ENCODE measurements around the gene NCF4.

The NCF4 gene

DNA sequence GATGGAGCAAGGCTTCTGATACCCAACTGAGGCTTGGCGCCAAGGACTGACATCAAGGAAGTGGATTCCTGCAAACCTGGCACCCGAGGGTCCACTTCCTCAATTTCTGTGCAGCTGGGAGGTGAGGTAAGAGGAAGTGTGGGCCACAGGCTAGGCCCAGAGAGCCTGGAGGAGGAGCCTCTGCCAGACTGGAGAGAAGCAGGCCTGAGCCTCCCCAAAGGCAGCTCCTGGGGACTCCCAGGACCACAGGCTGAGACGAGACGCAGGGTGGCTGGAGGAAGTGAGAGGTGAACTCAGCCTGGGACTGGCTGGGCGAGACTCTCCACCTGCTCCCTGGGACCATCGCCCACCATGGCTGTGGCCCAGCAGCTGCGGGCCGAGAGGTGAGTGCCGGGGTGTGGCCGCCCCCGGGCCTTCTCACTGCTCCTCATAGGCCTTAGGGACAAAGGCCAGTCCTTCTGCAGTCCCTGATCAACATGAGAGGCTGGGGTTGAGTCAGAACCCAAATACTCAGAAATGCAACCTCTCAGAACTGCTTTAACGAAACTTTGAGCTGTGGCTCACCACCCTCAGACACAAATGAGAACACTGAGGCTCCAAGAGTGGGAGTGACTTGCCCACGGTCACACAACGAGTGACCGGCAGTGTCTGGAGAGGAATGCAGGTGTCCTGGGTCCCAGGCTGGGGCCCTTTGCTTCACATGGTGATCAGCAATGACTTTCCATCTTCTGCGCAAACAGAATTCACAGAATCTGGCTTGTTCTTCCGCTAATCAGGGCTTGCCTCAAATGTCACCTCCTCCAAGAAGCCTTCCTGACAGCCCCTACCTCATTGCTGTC is at the start of gene NCF4:
Gene NCF4 (plus strand): TSS at position 186 of the 839 bp plus-strand sequence. CDS start 166 bp downstream, at position 352.
- Mint-ChIP-seq H3K27me3 (peaks cover 4% of the 10 kb centered on the region), H3K36me3 (ENCODE audit: low read depth) (no peaks in the 10 kb centered on the region), H3K4me3 (no peak within 1 kb of the TSS), H3K4me1 (peaks cover 49% of the 10 kb centered on the region), H3K9me3 (no peaks in the 10 kb centered on the region), H3K27ac (peak within 1 kb of the TSS; percentile 63)
- ATAC-seq (peak; percentile 80), DNase-seq (peak; percentile 56)

DNA sequence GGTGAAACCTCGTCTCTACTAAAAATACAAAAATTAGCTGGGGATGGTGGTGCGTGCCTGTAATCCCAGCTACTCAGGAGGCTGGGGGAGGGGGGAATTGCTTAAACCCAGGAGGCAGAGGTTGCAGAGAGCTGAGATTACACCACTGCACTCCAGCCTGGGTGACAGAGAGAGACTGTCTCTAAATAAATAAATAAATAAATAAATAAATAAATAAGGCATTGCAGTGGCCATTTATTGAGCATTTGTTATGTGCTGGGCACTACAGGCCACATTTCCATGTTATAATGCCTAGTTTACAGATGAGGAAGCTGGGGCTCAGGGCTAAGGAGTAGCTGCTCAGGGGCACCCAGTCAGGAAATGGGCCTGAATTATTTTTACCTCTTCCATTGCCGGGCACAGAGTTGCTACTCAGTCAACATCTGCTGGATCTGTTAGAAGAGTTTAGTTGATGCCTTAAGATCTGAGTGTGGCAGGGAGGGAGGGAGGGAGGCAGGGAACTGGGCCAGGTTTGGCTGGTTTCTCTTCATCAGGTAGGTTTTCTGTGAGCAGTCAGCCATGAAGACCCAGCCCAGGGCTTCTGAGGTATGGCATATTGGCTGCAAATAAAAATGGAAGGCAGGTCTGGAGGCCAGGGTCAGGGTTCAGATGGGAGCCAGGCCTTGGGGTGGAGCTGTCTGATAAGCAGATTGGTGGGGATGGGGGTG is 49.6 kb upstream of the NCF4 start:
- peaks cover 27% of the 10 kb centered on the region for H3K27me3 Mint-ChIP-seq
- H3K27ac Mint-ChIP-seq, result no peak overlapping the region
- no peak overlapping the region for H3K4me3 Mint-ChIP-seq
- DNase-seq, result no peak
- ATAC-seq, result no peak
- H3K9me3 Mint-ChIP-seq, result no peaks in the 10 kb centered on the region
- peaks cover 18% of the 10 kb centered on the region for H3K4me1 Mint-ChIP-seq
- no peaks in the 10 kb centered on the region for H3K36me3 Mint-ChIP-seq (ENCODE audit: low read depth)

DNA sequence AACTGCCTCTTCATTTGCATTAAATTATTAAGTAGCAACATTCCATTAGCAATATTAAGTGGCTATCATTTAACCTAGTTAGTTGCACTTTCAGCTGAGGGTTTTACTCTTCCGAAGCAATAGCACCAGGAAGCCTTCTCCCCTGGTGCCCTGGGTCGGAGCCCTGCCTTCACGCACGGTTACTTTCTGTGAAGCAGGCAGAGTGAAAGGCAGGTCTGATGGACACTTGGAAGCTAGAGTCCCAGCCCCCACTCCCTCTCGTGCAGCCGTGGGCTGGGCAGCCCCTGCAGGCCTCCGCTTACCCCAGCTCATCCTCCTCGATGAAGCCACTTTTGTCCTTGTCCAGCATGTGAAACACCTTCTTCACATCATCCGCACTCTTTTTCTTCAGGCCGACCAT is 46.0 kb upstream of the NCF4 start:
- peaks cover 4% of the 10 kb centered on the region for H3K4me1 Mint-ChIP-seq
- DNase-seq, result no peak
- H3K36me3 Mint-ChIP-seq (ENCODE audit: low read depth), result no peaks in the 10 kb centered on the region
- ATAC-seq, result no peak
- H3K4me3 Mint-ChIP-seq, result no peak overlapping the region
- no peak overlapping the region for H3K27ac Mint-ChIP-seq
- H3K27me3 Mint-ChIP-seq, result peaks cover 45% of the 10 kb centered on the region
- no peaks in the 10 kb centered on the region for H3K9me3 Mint-ChIP-seq

DNA sequence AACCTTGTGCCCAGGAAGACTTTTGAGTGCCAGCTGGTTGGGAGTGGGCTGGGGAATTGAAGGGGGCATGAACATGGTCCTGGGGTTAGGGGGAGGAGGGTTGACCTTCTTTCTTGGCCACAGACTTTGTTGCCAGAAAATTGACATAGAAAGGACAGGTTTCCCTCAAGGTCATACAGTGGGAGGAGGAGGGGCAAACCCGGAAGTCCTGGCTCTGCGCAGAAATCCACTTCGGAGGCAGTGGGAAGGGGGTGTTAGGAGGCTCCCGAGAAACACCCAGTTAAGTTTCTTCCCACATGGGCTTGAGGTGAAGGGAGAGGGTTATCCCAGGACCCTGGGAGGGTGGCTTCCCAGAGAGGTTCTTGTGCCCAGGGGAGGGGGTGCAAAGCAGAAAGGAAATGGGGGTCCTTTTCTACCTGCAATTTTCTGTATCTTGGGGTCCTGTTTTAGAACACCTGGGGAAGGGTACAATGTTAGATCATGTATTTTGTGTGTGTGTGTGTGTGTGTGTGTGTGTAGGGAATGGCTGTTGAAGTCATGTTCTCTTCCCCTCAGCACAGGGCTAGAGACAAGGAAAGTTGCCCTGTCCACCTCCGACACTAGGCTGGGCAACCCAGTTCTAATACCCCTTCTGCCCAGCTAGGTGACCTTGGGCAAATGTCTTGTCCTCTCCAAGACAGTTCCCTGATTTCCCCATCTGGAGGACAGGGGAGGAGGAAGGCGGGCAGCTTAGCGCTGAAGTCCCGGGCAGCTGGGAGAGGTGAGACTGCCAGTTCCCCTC is 45.1 kb upstream of the NCF4 start:
- H3K4me1 Mint-ChIP-seq, result peaks cover 4% of the 10 kb centered on the region
- H3K36me3 Mint-ChIP-seq (ENCODE audit: low read depth), result no peaks in the 10 kb centered on the region
- H3K27me3 Mint-ChIP-seq, result peaks cover 48% of the 10 kb centered on the region
- ATAC-seq, result no peak
- no peaks in the 10 kb centered on the region for H3K9me3 Mint-ChIP-seq
- DNase-seq, result no peak
- H3K27ac Mint-ChIP-seq, result no peak overlapping the region
- H3K4me3 Mint-ChIP-seq, result no peak overlapping the region

DNA sequence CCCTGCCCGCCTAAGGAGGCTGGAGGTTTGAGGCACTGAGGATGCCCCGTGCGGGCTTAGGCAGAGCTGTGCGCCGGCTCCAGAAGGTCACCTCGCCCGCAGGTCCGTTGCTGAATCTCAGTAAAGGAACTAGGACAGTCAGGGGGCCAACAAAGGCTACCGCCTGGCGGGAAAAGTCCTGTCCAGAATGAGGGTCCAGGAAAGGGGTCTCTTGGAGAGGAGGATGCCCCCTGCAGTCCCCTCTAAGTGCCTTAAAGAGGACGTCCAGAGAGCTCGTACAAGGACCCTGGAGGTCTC is 44.5 kb upstream of the NCF4 start:
- DNase-seq (no peak), ATAC-seq (no peak)
- Mint-ChIP-seq H3K36me3 (ENCODE audit: low read depth) (no peaks in the 10 kb centered on the region), H3K4me3 (no peak overlapping the region), H3K27me3 (peaks cover 51% of the 10 kb centered on the region), H3K27ac (no peak overlapping the region), H3K4me1 (peaks cover 4% of the 10 kb centered on the region), H3K9me3 (no peaks in the 10 kb centered on the region)

DNA sequence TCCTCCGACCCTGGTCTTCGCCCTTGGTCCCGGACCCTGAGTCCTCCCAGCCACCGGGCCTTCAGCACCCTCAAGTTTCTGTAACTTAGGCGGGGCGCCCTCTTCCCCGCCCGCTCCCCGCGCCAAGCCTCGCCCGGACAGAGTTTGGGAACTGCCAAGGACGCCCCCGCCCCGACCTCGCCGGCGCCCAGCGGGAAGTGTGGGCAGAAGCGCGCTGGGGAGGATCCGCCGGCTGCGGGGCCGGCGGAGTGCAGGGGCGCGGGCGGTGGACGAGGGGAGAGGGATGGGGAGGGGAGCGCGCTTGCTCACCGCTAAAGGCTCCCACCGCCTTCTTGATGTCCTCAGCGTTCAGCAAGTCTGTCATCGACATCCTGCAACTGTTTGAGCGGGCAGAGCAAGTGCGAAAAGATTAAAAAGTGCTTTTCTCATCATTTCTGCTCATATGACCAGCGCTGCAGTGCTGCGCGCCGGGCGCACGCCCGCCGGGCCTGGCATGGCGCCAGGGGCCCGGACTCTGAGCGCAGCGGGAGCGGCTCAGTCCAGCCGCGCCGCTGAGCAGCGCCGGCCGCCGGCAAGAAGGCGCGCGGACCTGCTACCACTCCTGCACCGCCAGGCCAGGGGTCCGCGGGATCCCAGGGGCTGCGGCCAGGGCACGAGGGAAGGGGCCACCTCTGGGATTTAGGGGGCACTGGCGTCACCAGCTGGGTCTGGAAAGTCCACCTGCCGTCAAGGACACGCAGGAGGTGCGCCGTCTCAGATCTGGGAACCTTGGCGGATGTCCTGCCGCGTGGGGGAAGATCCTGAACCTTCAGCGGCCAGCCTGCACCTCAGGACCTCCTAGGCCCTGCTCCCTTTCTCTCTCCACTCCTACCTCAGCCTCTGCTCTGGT is 43.9 kb upstream of the NCF4 start, which contains the start of gene PVALB:
Gene PVALB (minus strand): TSS at position 400 of the 889 bp plus-strand sequence. CDS start 30 bp downstream, at position 370.
- peaks cover 51% of the 10 kb centered on the region for H3K27me3 Mint-ChIP-seq
- H3K4me1 Mint-ChIP-seq, result peaks cover 4% of the 10 kb centered on the region
- no peak within 1 kb of the TSS for H3K27ac Mint-ChIP-seq
- no peak for ATAC-seq
- no peak for DNase-seq
- no peaks in the 10 kb centered on the region for H3K9me3 Mint-ChIP-seq
- no peaks in the 10 kb centered on the region for H3K36me3 Mint-ChIP-seq (ENCODE audit: low read depth)
- H3K4me3 Mint-ChIP-seq, result no peak within 1 kb of the TSS

DNA sequence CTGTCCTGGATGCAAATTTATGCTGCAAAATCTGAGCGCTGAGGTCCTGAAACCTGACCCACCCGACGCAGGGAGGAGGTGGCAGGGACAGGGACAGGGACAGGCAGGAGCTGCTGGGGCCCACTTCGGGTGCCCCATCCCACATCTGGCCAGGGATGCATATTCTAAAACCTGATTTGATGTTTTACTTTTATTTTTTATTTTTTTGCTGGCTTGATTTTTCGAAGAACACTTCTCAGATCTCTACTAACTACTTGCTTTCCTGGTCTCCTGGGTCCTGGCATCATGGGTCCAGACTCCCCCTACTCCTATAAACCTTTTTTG is 43.3 kb upstream of the NCF4 start:
- Mint-ChIP-seq H3K4me3 (no peak overlapping the region), H3K4me1 (peaks cover 4% of the 10 kb centered on the region), H3K27me3 (peaks cover 51% of the 10 kb centered on the region), H3K9me3 (no peaks in the 10 kb centered on the region), H3K36me3 (ENCODE audit: low read depth) (no peaks in the 10 kb centered on the region), H3K27ac (no peak overlapping the region)
- no peak for DNase-seq
- no peak for ATAC-seq

DNA sequence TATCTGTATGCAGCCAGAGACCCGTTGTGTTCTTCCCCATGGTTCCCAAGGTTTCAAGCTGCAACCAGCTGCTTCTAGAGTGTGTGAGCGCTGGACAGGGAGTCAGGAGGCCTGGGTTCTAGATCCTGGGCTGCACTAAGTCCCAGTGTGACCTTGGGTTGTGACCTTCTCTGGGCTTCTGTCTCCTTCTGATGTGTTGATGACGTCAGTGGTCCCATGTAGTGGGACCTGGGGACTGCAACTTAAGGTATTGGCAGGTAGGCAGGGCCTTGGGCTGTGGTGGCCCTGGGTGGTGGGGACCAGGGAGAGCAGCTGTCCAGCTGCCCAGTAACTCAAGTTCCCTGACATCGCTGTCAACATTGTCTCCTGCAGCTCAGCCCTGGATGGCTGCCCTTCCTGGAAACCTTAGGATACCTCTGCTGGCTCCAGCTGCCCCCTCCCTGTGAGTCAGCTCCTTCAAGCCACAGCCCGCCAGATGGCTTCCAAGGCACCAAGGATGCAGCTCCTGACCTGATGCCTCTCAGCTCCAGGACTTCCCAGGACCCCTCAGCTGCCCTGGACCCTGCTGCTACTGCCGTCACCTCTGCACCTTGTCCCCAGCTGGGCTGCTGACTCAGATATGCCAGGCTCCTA is 42.7 kb upstream of the NCF4 start:
- Mint-ChIP-seq H3K27ac (no peak overlapping the region), H3K9me3 (no peaks in the 10 kb centered on the region), H3K36me3 (ENCODE audit: low read depth) (no peaks in the 10 kb centered on the region), H3K4me3 (no peak overlapping the region), H3K4me1 (peaks cover 4% of the 10 kb centered on the region), H3K27me3 (peaks cover 48% of the 10 kb centered on the region)
- DNase-seq (no peak), ATAC-seq (no peak)

DNA sequence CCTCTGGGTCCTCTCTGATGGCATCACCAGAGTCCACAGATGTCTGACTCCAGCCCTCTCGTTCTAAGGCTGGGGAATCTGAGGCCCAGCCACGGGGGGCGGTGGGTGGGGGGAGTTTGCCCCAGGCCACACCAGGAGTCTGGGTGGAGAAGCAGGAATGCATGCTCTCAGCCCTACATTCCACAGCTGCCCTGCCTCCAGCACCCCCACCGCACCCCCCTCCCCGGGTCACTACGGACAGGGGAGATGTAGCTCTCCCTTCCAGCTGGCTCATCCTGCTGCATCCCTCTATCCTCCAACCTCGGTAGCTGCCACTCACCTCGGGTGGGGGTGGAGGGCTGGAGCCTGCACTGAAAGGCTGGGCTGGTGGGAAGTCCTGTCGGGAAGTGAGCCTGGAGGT is 41.7 kb upstream of the NCF4 start:
- Mint-ChIP-seq H3K27me3 (peaks cover 41% of the 10 kb centered on the region), H3K36me3 (ENCODE audit: low read depth) (no peaks in the 10 kb centered on the region)
- ATAC-seq, result no peak

DNA sequence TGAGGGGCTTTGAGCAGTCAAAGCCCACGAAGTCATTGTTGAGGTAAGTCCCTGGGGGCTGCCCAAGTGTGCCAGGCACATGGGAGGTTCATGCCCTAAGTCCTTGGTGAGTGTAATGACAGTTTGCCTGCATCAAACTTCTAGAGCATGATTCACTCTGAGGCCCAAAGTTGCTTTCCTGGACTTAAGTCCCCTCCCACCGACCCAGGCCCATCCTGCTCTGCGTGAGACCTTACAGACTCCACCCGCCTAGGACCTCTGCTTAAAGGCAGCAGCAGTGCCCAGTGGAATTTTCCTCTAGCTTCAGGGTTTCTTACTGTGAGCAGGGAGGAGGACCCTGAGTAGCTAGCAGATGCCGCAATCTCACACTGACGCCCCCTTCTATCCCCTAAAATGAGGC is 38.2 kb upstream of the NCF4 start:
- Mint-ChIP-seq H3K27me3 (peaks cover 29% of the 10 kb centered on the region), H3K4me1 (no peaks in the 10 kb centered on the region)

More for the DNA sequence above, 41.7 kb upstream of the NCF4 start:
- Mint-ChIP-seq H3K4me3 (no peak overlapping the region), H3K4me1 (peaks cover 4% of the 10 kb centered on the region), H3K9me3 (no peaks in the 10 kb centered on the region), H3K27ac (no peak overlapping the region)
- no peak for DNase-seq

DNA sequence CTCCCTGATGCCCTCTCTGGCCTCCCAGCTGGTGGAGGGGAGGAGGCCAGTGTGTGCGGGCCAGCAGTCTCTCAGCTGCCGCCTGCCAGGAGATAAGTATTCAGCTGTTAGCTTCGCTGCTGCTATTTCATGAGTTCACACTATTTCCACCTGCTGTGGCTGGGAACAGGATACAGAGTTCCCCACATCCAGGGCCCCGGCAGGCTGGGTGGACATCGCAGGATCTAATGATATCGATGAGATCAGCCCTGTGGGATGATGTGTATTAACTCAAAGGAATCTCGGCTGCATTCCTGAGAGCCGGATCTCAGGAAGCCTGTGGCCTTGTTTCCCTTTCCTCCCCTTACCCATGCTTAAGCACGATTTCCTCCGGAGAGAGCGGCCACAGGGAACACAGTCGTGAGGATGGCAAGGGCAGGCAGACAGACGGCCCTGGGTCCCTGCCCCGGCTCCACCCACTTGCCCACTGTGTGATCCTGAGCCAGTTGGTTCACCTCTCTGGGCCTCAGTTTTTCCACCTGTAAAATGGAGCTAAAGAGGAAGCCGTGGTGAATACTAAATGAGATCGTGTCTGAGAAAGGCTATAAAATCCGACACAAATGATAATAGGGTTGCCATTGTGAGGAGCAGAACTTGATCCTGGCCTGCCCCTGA is 37.5 kb upstream of the NCF4 start:
- Mint-ChIP-seq H3K27ac (no peak overlapping the region), H3K4me1 (no peaks in the 10 kb centered on the region), H3K9me3 (no peaks in the 10 kb centered on the region), H3K27me3 (peaks cover 24% of the 10 kb centered on the region), H3K36me3 (ENCODE audit: low read depth) (no peaks in the 10 kb centered on the region), H3K4me3 (no peak overlapping the region)
- DNase-seq (no peak), ATAC-seq (no peak)

More for the DNA sequence above, 38.2 kb upstream of the NCF4 start:
- ATAC-seq (no peak), DNase-seq (no peak)
- Mint-ChIP-seq H3K27ac (no peak overlapping the region), H3K36me3 (ENCODE audit: low read depth) (no peaks in the 10 kb centered on the region), H3K9me3 (no peaks in the 10 kb centered on the region), H3K4me3 (no peak overlapping the region)

DNA sequence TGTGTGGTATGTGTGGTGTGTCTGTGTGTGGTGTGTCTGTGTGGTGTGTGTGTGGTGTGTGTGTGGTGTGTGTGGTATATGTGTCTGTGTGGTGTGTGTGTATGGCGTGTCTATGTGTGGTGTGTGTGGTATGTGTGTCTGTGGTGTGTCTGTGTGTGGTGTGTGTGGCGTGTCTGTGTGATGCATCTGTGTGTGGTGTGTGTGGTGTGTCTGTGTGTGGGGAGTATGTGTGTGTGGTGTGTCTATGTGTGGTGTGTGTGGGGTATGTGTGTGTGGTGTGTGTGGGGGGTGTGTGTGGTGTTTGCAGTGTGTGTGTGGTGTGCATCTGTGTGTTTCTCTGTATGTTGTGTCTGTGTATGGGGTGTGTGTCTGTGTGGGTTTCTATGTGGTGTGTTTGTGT is 36.2 kb upstream of the NCF4 start:
- H3K4me1 Mint-ChIP-seq, result no peaks in the 10 kb centered on the region
- H3K9me3 Mint-ChIP-seq, result no peaks in the 10 kb centered on the region
- DNase-seq, result no peak
- peaks cover 22% of the 10 kb centered on the region for H3K27me3 Mint-ChIP-seq
- H3K27ac Mint-ChIP-seq, result no peak overlapping the region
- H3K36me3 Mint-ChIP-seq (ENCODE audit: low read depth), result no peaks in the 10 kb centered on the region
- ATAC-seq, result no peak
- no peak overlapping the region for H3K4me3 Mint-ChIP-seq

DNA sequence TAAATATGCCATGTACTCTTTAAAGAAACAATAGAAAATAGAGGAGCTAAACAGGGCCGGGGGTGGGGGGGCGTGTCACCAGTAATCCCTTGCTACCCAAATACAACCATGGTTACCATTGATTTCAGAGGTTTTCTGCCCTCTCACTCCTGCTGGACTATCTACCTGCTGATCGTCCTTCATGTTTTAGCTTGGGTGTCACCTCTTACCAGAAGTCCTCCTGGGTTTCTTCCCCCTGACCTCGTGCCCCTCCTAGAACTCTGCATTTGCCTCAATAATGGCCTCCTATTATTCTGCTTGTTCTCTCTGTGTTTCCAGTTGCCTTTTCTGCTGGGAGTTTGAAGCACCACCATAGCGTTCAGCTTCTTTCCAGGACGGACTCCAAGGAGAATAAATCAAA is 34.5 kb upstream of the NCF4 start:
- DNase-seq, result no peak
- no peaks in the 10 kb centered on the region for H3K36me3 Mint-ChIP-seq (ENCODE audit: low read depth)
- H3K27me3 Mint-ChIP-seq, result peaks cover 24% of the 10 kb centered on the region
- peaks cover 6% of the 10 kb centered on the region for H3K4me1 Mint-ChIP-seq
- ATAC-seq, result no peak
- no peak overlapping the region for H3K4me3 Mint-ChIP-seq
- H3K27ac Mint-ChIP-seq, result no peak overlapping the region
- no peaks in the 10 kb centered on the region for H3K9me3 Mint-ChIP-seq

Measured in activated naive CD8-positive, alpha-beta T cell treated with anti-CD3 and anti-CD28 coated beads, Interleukin-2, amount 50 U/mL, for 24 hours (primary cell).